HepG2 (cell line): ENCODE data around the gene RABGAP1.

Experiments used
- ARHGAP35 ChIP-seq: sonication (generic); formaldehyde crosslinking; IDR thresholded peaks from 2 replicates; pipeline ENCODE4 v1.9.0; 2022; ENCODE audit warnings: mild to moderate bottlenecking, inconsistent platforms, moderate library complexity, missing genetic modification reagents, borderline replicate concordance
- BHLHE40 ChIP-seq: IDR thresholded peaks from 2 replicates; pipeline ENCODE4 v1.6.1; 2011; ENCODE audit warnings: low read length, improper control_type of control experiment
- CTCF ChIP-seq: sonication (generic); formaldehyde crosslinking; IDR thresholded peaks from 2 replicates; pipeline ENCODE4 v1.5.0; 2020; ENCODE audit warnings: mild to moderate bottlenecking, missing genetic modification reagents, moderate library complexity

GRCh38 chr9:123132696-123133095, 191.9 kb downstream of the RABGAP1 start:
- no peak for TF ChIP-seq CTCF (CRISPR knock-in tag)
- no peak for TF ChIP-seq ARHGAP35 (CRISPR knock-in tag)
- no peak for TF ChIP-seq BHLHE40
